Stimulated activated CD4-positive, alpha-beta T cell treated with anti-CD3 and anti-CD28 coated beads, Interleukin-15, amount 100 ng/mL, for 24 hours (primary cell): Measurements from ENCODE around the gene RNF144A.

Source experiments
- DNase-seq: peaks from one replicate; pipeline ENCODE4 v3.0.0-alpha.2; 2020

RNF144A gene

GRCh38 chr2:6948677-6949351 lies 31.6 kb downstream of the RNF144A start:
- no peak for DNase-seq

- DNase-seq, result no peak
Observed at GRCh38 chr2:6951046-6951445, 33.8 kb downstream of the RNF144A start.

- no peak for DNase-seq
Observed at GRCh38 chr2:6952101-6952500, 34.9 kb downstream of the RNF144A start.

GRCh38 chr2:6954586-6954985 lies 37.4 kb downstream of the RNF144A start:
- DNase-seq, result no peak

- no peak for DNase-seq
Observed at GRCh38 chr2:6955511-6956136, 38.4 kb downstream of the RNF144A start.

- DNase-seq, result no peak
Observed at GRCh38 chr2:6956566-6956965, 39.4 kb downstream of the RNF144A start.

GRCh38 chr2:6957031-6957714 lies 40.0 kb downstream of the RNF144A start:
- DNase-seq, result no peak

GRCh38 chr2:6957910-6958615 lies 40.9 kb downstream of the RNF144A start:
- DNase-seq, result no peak

GRCh38 chr2:6958616-6959235 lies 41.5 kb downstream of the RNF144A start:
- no peak for DNase-seq

GRCh38 chr2:6959751-6960150 lies 42.5 kb downstream of the RNF144A start:
- DNase-seq, result no peak

GRCh38 chr2:6960659-6961058 lies 43.4 kb downstream of the RNF144A start:
- DNase-seq, result no peak

GRCh38 chr2:6963727-6964126 lies 46.5 kb downstream of the RNF144A start:
- DNase-seq, result no peak

GRCh38 chr2:6965071-6965795 lies 48.0 kb downstream of the RNF144A start:
- DNase-seq, result no peak

- no peak for DNase-seq
Observed at GRCh38 chr2:6966446-6966940, 49.3 kb downstream of the RNF144A start.

GRCh38 chr2:6967301-6967700 lies 50.1 kb downstream of the RNF144A start:
- no peak for DNase-seq

GRCh38 chr2:6968319-6969100 lies 51.3 kb downstream of the RNF144A start:
- no peak for DNase-seq

- DNase-seq, result no peak
Observed at GRCh38 chr2:6970551-6970950, 53.3 kb downstream of the RNF144A start.

GRCh38 chr2:6970976-6971480 lies 53.8 kb downstream of the RNF144A start:
- no peak for DNase-seq

- no peak for DNase-seq
Observed at GRCh38 chr2:6971502-6971901, 54.3 kb downstream of the RNF144A start.

GRCh38 chr2:6972067-6972710 lies 55.0 kb downstream of the RNF144A start:
- DNase-seq, result no peak
